B cell (primary cell): ENCODE results near the gene NCAPG2.

Source experiments
- CTCF ChIP-seq: fragments of 200-600 bp; IDR thresholded peaks from one replicate; pipeline ENCODE4 v1.8.0; 2022; ENCODE audit warnings: antibody characterized with exemption, mild to moderate bottlenecking
- EZH2 ChIP-seq: IDR thresholded peaks from 2 replicates; pipeline ENCODE4 v1.6.1; 2012; ENCODE audit warnings: borderline replicate concordance, low read depth, mild to moderate bottlenecking, moderate library complexity, low read length; ENCODE audit not compliant: insufficient read depth, poor library complexity, severe bottlenecking

DNA sequence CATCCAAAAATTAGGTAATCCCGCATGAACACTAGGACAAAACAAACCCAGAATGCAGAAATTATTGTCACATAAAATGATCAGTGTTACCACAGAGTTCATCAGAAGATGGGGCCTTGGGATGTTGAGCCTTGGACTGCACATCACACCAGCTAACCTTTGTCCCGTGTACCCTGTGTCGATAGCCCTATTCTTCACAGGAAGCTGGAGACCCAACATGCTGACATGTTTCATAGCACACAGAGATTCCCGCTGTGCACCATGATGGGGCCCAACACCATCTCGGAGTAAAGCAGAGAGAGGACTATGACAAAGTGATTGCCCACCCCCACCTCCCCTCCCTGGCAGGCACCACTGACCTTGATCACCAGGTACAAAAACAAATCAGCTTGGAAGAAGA is 121.5 kb downstream of the NCAPG2 start:
- TF ChIP-seq CTCF (no peak), EZH2 (no peak)
